Stimulated activated naive B cell treated with anti-CD40 and anti-IgM and Interleukin-4, amounts not matched to agents 10 μg/mL and 1 μg/mL and 100 μg/mL, for 72 hours (primary cell): ENCODE measurements around the gene CKAP2.
A peak's percentile ranks its signal among the peaks of the same experiment; 100 is the strongest.
"Not testable (repeated sequence)": the region's sequence is repeated elsewhere in the genome, so short reads cannot be mapped to it uniquely, and the experiment has no call there.

Source experiments
- ATAC-seq, 2 donors: fragments of 150-1000 bp; cut with Tn5 transposase; replicated peaks; 2 replicates each; pipeline ENCODE4 v1.10.0; 2021; ENCODE audit warnings: moderate library complexity in 1 of 2
- DNase-seq: peaks from one replicate; pipeline ENCODE4 v3.0.0; 2021
- H3K27ac Mint-ChIP-seq: one replicate; pipeline ENCODE4 v1.8.0; 2022; ENCODE audit warnings: mild to moderate bottlenecking, mixed read lengths
- H3K27me3 Mint-ChIP-seq, 2 donors: one replicate each; pipeline ENCODE4 v1.8.0; 2022; ENCODE audit warnings: mixed read lengths in 2 of 2
- H3K36me3 Mint-ChIP-seq, 2 donors: one replicate each; pipeline ENCODE4 v1.8.0; 2022; ENCODE audit warnings: mixed read lengths in 2 of 2, mild to moderate bottlenecking in 1 of 2
- H3K4me1 Mint-ChIP-seq, 2 donors: one replicate each; pipeline ENCODE4 v1.8.0; 2022; ENCODE audit warnings: mixed read lengths in 2 of 2, mild to moderate bottlenecking in 1 of 2
- H3K4me3 Mint-ChIP-seq, 2 donors: one replicate each; pipeline ENCODE4 v1.8.0; 2022; ENCODE audit warnings: mild to moderate bottlenecking in 2 of 2, mixed read lengths in 2 of 2, moderate library complexity in 1 of 2
- H3K9me3 Mint-ChIP-seq, 2 donors: one replicate each; pipeline ENCODE4 v1.8.0; 2022; ENCODE audit warnings: mixed read lengths in 2 of 2, mild to moderate bottlenecking in 1 of 2

The CKAP2 gene

GRCh38 chr13:52446265-52446664, 9.0 kb upstream of the CKAP2 start:
- H3K27ac Mint-ChIP-seq: no peak overlapping the region
- H3K36me3 Mint-ChIP-seq: peaks cover 6% of the 10 kb centered on the region in 2 donors
- no peak for DNase-seq
- H3K9me3 Mint-ChIP-seq: no peaks in the 10 kb centered on the region
- no peak overlapping the region for H3K4me3 Mint-ChIP-seq
- no peaks in the 10 kb centered on the region for H3K27me3 Mint-ChIP-seq
- H3K4me1 Mint-ChIP-seq: peaks cover 11 to 24% of the 10 kb centered on the region in 2 donors
- ATAC-seq: no peak

- Mint-ChIP-seq H3K27me3 (no peaks in the 10 kb centered on the region), H3K36me3 (peaks cover 6% of the 10 kb centered on the region in 2 donors), H3K4me3 (no peak overlapping the region), H3K27ac (no peak overlapping the region), H3K4me1 (peaks cover 11 to 24% of the 10 kb centered on the region in 2 donors), H3K9me3 (no peaks in the 10 kb centered on the region)
- ATAC-seq: no peak
- no peak for DNase-seq
Observed at GRCh38 chr13:52447354-52447753, 7.9 kb upstream of the CKAP2 start.

GRCh38 chr13:52447815-52448552, 7.3 kb upstream of the CKAP2 start:
- DNase-seq (no peak), ATAC-seq (no peak)
- Mint-ChIP-seq H3K4me1 (peaks cover 11 to 24% of the 10 kb centered on the region in 2 donors), H3K36me3 (peaks cover 6% of the 10 kb centered on the region in 2 donors), H3K27ac (no peak overlapping the region), H3K9me3 (no peaks in the 10 kb centered on the region), H3K4me3 (no peak overlapping the region), H3K27me3 (no peaks in the 10 kb centered on the region)

- DNase-seq (no peak), ATAC-seq (no peak)
- Mint-ChIP-seq H3K27me3 (no peaks in the 10 kb centered on the region), H3K4me3 (peak overlapping the region; percentile 93 to 96), H3K4me1 (peaks cover 13 to 35% of the 10 kb centered on the region in 2 donors), H3K27ac (peak overlapping the region; percentile 95), H3K9me3 (no peaks in the 10 kb centered on the region), H3K36me3 (peaks cover 3 to 4% of the 10 kb centered on the region in 2 donors)
Observed at GRCh38 chr13:52449331-52450011, 5.8 kb upstream of the CKAP2 start.

GRCh38 chr13:52450012-52450792, 5.1 kb upstream of the CKAP2 start, which contains the start of gene VPS36:
TSS of gene VPS36 (minus strand) at chr13:52450634. CDS start at chr13:52450594, 40 bp downstream.
- Mint-ChIP-seq H3K9me3 (no peaks in the 10 kb centered on the region), H3K27ac (peak within 1 kb of the TSS; percentile 95), H3K4me3 (peak within 1 kb of the TSS; percentile 93 to 96), H3K27me3 (no peaks in the 10 kb centered on the region), H3K36me3 (peaks cover 3 to 4% of the 10 kb centered on the region in 2 donors), H3K4me1 (peaks cover 13 to 39% of the 10 kb centered on the region in 2 donors)
- peak; percentile 93 for DNase-seq
- peak; percentile 77 to 78 for ATAC-seq

- H3K4me1 Mint-ChIP-seq: peaks cover 13 to 39% of the 10 kb centered on the region in 2 donors
- peak overlapping the region; percentile 85 to 96 for H3K4me3 Mint-ChIP-seq
- no peaks in the 10 kb centered on the region for H3K9me3 Mint-ChIP-seq
Observed at GRCh38 chr13:52450793-52451116, 4.5 kb upstream of the CKAP2 start.

GRCh38 chr13:52451135-52451804, 4.0 kb upstream of the CKAP2 start:
- ATAC-seq (no peak), DNase-seq (no peak)
- peaks cover 1 to 6% of the 10 kb centered on the region in 2 donors for H3K36me3 Mint-ChIP-seq
- H3K27me3 Mint-ChIP-seq: no peaks in the 10 kb centered on the region
- peak overlapping the region; percentile 81 for H3K27ac Mint-ChIP-seq
- peak overlapping the region; percentile 85 to 96 for H3K4me3 Mint-ChIP-seq
- no peaks in the 10 kb centered on the region for H3K9me3 Mint-ChIP-seq
- H3K4me1 Mint-ChIP-seq: peaks cover 16 to 42% of the 10 kb centered on the region in 2 donors

More at GRCh38 chr13:52450793-52451116, 4.5 kb upstream of the CKAP2 start:
- Mint-ChIP-seq H3K27ac (peak overlapping the region; percentile 81), H3K36me3 (peaks cover 1 to 6% of the 10 kb centered on the region in 2 donors), H3K27me3 (no peaks in the 10 kb centered on the region)
- DNase-seq (no peak), ATAC-seq (no peak)

GRCh38 chr13:52452470-52452869, 2.8 kb upstream of the CKAP2 start:
- Mint-ChIP-seq H3K9me3 (no peaks in the 10 kb centered on the region), H3K27ac (no peak overlapping the region), H3K4me3 (no peak overlapping the region), H3K4me1 (peaks cover 17 to 44% of the 10 kb centered on the region in 2 donors), H3K36me3 (peaks cover 1 to 6% of the 10 kb centered on the region in 2 donors), H3K27me3 (no peaks in the 10 kb centered on the region)
- no peak for DNase-seq
- ATAC-seq: no peak

GRCh38 chr13:52454459-52454819, 839 bp upstream of the CKAP2 start:
- H3K9me3 Mint-ChIP-seq: no peaks in the 10 kb centered on the region
- ATAC-seq (peak; percentile 33 to 35), DNase-seq (peak; percentile 32)
- no peaks in the 10 kb centered on the region for H3K27me3 Mint-ChIP-seq
- H3K4me3 Mint-ChIP-seq: peak overlapping the region; percentile 76 to 99
- peaks cover 12 to 28% of the 10 kb centered on the region in 2 donors for H3K4me1 Mint-ChIP-seq
- peak overlapping the region; percentile 99 for H3K27ac Mint-ChIP-seq
- peaks cover 0 to 3% of the 10 kb centered on the region in 2 donors for H3K36me3 Mint-ChIP-seq

- Mint-ChIP-seq H3K27ac (peak overlapping the region; percentile 99), H3K4me1 (peaks cover 12 to 27% of the 10 kb centered on the region in 2 donors), H3K27me3 (no peaks in the 10 kb centered on the region), H3K36me3 (peaks cover under 1 to 5% of the 10 kb centered on the region in 2 donors), H3K4me3 (peak overlapping the region; percentile 76 to 99), H3K9me3 (no peaks in the 10 kb centered on the region)
- ATAC-seq (peak; percentile 52 to 59), DNase-seq (peak; percentile 69)
Observed at GRCh38 chr13:52455677-52456041, 381 bp downstream of the CKAP2 start.

GRCh38 chr13:52459668-52460067, 4.4 kb downstream of the CKAP2 start:
- Mint-ChIP-seq H3K4me3 (no peak overlapping the region), H3K27me3 (no peaks in the 10 kb centered on the region), H3K4me1 (peaks cover 4 to 16% of the 10 kb centered on the region in 2 donors), H3K9me3 (no peaks in the 10 kb centered on the region), H3K27ac (no peak overlapping the region), H3K36me3 (peaks cover 11 to 21% of the 10 kb centered on the region in 2 donors)
- ATAC-seq (no peak), DNase-seq (no peak)

- DNase-seq (no peak), ATAC-seq (no peak)
- Mint-ChIP-seq H3K27ac (no peak overlapping the region), H3K9me3 (no peaks in the 10 kb centered on the region), H3K4me1 (peaks cover 1 to 10% of the 10 kb centered on the region in 2 donors), H3K4me3 (no peak overlapping the region), H3K36me3 (peaks cover 11 to 18% of the 10 kb centered on the region in 2 donors), H3K27me3 (no peaks in the 10 kb centered on the region)
Observed at GRCh38 chr13:52461265-52461664, 6.0 kb downstream of the CKAP2 start.

- Mint-ChIP-seq H3K4me1 (peaks cover 2 to 6% of the 10 kb centered on the region in 2 donors), H3K27ac (no peak overlapping the region)
Observed at GRCh38 chr13:52463526-52463925, 8.2 kb downstream of the CKAP2 start.

GRCh38 chr13:52468487-52468886, 13.2 kb downstream of the CKAP2 start:
- H3K4me1 Mint-ChIP-seq, H3K4me3 Mint-ChIP-seq, H3K27me3 Mint-ChIP-seq, ATAC-seq, DNase-seq, H3K9me3 Mint-ChIP-seq: not testable (repeated sequence)
- Mint-ChIP-seq H3K36me3 (peaks cover 27 to 44% of the 10 kb centered on the region in 2 donors), H3K27ac (peak overlapping the region; percentile 42)

More at GRCh38 chr13:52463526-52463925, 8.2 kb downstream of the CKAP2 start:
- Mint-ChIP-seq H3K4me3 (no peak overlapping the region), H3K9me3 (peaks cover 0 to 1% of the 10 kb centered on the region in 2 donors), H3K36me3 (peaks cover 20 to 35% of the 10 kb centered on the region in 2 donors), H3K27me3 (no peaks in the 10 kb centered on the region)
- ATAC-seq: no peak
- no peak for DNase-seq
